SK-N-DZ (cell line): Measurements from ENCODE around the gene RTCA. TPM values are rescaled to one million over a fixed set of nuclear protein-coding genes. Genes with fewer than 3 reads are reported as not detected.
"Not testable (repeated sequence)": the region's sequence is repeated elsewhere in the genome, so short reads cannot be mapped to it uniquely, and the experiment has no call there.

ENCODE experiments used
- DNase-seq: peaks from one replicate; pipeline ENCODE4 v3.0.0-alpha.2; 2015; ENCODE audit warnings: low spot score
- polyA plus RNA-seq, 2 experiments: library from polyadenylated mRNA; depleted of rRNA; stranded (reverse); fragments of >200 nt; gene quantifications; 2 replicates each; pipeline ENCODE4 v1.2.3, GENCODE V29; 2014

Gene RTCA
- 24.2 and 34.5 TPM in 2 replicates for polyA plus RNA-seq (2014; cell fraction: cytosol; rRNA removed)
- polyA plus RNA-seq (2014; cell fraction: nucleus; rRNA removed): 7.7 and 11.1 TPM in 2 replicates

- peak; percentile 90 for DNase-seq
These were observed at the start of gene RTCA for GRCh38 chr1:100265931-100266740. RTCA (plus strand) TSS chr1:100266216; CDS start chr1:100266376, 160 bp downstream.

DNA sequence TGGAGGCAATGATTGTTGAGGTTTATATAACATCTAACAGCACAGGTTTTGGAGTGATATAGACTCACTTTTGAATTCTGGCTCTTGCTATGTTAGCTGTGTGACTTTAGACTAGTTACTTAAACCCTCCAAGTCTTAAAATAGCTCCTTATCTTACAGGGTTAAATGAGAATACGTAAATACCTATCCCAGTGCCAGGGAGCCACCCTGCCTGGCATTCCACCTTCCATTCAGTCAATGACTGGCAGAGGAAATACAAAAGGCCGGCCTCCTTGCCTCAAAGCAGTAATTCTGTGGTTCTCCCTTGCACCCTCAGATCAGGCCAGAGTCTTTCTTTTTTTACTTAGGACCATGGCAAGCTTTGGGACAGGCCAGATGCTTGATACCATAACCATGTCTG lies 48.2 kb upstream of the RTCA start:
- DNase-seq: no peak

DNA sequence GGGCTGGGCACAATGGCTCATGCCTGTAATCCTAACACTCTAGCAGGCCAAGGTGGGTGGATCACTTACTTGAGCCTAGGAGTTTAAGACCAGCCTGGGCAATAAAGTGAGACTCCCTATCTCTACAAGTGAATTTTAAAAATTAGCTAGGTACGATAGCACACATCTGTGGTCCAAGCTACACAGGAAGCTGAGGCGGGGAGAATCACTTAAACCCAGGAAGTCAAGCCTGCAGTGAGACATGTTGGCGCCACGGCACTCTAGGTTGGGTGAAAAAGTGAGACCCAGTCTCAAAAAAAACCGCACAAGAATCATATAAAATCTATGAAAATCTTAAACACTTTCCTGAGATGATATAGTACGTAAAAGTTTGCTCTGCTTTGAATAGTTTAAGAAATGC lies 46.6 kb upstream of the RTCA start:
- DNase-seq: no peak

DNA sequence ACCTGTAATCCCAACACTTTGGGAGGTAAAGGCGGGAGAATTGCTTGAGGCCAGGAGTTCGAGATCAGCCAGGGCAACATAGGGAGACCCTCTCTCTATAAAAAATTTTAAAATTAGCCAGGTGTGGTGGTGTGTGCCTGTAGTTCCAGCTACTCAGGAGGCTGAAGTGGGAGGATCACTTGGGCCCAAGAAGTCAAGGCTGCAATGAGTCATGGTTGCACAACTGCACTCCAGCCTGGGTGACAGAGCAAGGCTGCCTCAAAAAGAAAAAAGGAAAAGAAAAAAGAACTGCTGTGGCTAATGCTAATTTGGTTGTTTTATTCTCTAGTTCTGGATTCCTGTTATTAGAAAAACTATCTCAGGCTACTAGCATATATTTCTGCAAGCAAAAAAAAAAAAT lies 46.1 kb upstream of the RTCA start:
- DNase-seq: no peak

- no peak for DNase-seq
These were observed 43.6 kb upstream of the RTCA start for GRCh38 chr1:100222428-100222827.

DNA sequence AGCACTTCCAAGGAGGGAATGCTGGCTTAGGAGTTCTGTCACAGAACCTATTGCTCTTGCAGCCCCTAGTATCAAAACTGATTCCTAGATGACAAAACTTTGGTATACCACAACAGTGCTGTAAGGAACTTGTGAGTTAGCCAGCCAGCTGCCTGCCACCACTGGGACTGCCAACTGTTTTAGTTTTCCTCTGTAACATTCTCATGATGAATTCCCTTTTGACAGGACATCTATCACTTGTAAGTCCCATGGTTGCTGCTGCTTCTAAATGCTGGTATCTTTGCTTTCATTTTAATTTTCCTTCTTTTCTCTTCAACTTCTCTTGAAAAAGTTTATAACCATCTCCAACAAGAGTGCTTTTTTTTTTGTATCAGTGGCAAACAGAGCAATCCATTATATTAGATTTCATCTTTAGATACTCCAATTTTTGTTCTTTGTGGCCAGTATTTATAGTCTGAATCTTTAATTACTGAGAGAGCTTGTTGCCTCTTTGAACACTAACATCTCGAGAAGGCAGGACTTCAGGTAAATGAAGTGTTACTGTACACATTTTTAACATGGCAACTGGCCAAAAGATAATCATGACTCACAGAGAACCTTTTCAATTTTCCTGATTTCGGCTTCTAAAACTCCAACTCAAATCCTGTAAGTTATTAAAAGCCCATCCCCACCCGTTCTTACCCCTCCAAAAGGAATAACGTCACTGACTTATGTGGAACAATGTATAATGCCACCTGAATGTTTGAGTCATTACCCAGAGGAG lies 36.2 kb upstream of the RTCA start:
- no peak for DNase-seq

DNA sequence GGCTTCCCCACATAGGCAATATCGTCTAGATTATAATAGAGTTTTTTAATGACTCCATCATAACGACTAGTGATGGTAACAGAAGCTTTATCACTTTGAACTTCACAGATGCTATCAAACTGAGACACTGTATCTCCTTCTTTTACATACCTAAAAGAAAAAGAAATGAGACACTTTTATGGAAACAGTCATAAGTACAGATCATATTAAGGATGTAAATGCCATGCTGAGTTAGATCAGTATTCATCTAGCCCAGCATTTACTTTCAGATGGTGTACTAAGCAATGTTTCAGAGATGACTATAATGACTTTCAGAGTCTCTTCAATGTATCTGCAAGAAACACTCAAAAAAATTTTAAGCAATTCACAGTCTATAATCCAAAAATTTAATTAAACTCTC lies 35.3 kb upstream of the RTCA start:
- DNase-seq: no peak

DNA sequence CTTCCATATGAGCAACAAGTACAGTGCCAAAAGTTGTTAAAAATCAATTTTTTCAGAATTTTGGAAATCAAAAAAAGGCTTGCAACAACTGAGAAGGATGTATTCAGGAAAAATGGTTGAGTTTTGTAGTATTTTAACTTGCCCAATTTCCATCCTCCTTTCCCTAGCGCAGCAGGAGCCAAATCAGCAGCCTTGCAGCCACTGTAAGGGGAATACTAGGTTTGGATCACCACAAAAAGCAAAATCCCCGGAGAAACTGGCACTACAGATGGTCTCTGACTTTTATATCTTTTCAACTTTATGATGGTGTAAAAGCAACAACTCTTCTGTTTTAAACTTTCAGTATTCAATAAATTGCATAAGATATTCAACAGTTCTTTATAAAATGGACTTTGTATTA lies 34.3 kb upstream of the RTCA start:
- no peak for DNase-seq

- DNase-seq: no peak
These were observed 33.9 kb upstream of the RTCA start for GRCh38 chr1:100232156-100232555.

DNA sequence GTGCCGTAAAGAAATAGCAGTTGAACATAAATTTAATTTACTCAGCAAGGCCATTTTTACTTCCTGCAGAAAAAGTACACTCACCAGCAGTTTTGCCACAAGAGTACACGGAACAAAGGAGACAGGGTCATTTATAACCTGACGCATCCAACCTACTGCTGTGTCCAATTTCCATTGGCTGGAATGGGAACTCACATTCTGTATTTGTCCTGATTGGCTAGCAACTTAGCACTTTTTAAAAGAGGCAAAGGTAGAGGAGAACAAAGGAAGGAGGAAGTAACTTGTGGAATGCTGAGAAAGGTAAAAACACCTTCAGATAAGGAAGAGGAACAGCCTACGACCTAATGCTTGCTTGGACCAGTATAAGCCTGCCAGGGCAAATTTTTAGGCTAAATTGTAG lies 32.5 kb upstream of the RTCA start:
- DNase-seq: not testable (repeated sequence)

GRCh38 chr1:100234432-100234831 lies 31.6 kb upstream of the RTCA start:
- DNase-seq: no peak

- no peak for DNase-seq
These were observed 28.9 kb upstream of the RTCA start for GRCh38 chr1:100237091-100237490.

DNA sequence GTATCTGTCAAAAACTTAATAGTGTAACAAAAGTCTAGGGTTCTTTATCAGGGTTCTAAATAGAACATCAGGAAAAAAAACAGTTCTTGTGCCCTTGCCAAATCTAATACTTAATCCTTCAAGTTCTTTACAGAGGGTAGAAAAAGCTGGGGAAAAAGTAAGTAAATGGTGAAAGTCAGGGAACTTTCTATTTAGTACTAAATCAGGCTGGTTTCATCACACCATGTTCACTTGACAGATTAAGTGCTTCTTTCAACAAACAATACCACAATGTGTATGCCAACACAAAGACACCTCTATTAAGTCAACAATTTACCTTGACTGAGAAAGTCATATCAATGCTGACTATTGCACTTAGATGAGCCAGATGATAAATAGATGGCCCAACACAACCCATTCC lies 26.1 kb upstream of the RTCA start:
- no peak for DNase-seq

GRCh38 chr1:100240631-100241030 lies 25.4 kb upstream of the RTCA start:
- no peak for DNase-seq

- DNase-seq: no peak
These were observed 19.3 kb upstream of the RTCA start for GRCh38 chr1:100246738-100247137.

DNA sequence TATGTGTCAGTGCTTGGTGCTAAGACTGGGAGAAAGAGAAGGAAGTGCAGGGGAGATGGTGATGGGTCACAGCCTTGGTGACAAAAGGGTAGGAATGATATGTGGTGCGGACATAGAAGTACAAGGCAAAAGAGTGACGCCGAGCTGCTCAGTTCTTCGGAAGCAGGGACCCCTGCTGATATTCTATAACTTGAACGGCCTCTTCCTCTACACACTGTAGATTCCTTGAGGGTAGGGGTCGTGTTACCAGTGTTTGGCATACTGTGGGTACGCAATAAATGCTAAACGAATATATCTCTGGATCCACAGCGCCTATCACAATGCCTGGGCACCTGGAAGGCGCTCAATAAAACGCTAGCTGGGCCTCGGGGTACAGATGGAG lies 16.9 kb upstream of the RTCA start:
- DNase-seq: no peak

DNA sequence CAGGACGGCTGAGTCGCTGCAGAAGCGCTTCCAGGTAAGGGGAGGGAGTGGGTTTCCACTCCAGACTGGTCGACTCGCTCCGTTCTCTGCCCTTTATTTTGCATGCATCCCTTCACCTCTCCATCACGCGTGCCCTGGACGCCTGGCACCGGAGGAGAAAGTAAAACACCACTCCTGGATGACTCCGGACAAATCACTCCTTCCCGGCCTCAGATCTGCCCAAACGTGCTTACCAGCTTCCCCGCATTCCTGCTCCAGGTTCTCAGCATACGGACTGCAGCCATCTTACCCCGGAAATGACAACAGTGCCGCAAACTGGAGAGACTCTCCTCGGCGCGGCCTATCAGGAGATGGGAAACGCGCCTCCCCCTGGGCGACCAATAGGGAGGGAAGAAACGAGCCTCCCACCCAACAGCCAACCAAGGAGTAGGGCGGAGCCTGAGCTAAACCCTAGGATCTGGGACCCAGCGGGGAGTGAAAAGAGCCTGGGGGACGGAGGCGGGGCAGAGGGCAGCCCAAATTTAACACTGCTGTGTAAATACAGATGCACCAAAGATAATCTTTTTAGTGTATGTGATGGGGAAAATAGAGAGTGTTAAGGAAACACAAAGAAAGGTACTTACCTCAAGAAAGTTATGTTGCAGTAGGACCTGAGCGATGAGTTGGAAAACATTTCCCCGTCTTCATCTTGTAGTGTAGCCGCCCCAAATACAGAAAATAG lies 16.3 kb upstream of the RTCA start, which contains the start of gene DBT:
Gene DBT (minus strand): TSS at position 298 of the 721 bp plus-strand sequence. CDS start 14 bp downstream, at position 284.
- peak; percentile 92 for DNase-seq

- no peak for DNase-seq
These were observed 15.8 kb upstream of the RTCA start for GRCh38 chr1:100250264-100250663.

- no peak for DNase-seq
These were observed 15.2 kb upstream of the RTCA start for GRCh38 chr1:100250807-100251206.

DNA sequence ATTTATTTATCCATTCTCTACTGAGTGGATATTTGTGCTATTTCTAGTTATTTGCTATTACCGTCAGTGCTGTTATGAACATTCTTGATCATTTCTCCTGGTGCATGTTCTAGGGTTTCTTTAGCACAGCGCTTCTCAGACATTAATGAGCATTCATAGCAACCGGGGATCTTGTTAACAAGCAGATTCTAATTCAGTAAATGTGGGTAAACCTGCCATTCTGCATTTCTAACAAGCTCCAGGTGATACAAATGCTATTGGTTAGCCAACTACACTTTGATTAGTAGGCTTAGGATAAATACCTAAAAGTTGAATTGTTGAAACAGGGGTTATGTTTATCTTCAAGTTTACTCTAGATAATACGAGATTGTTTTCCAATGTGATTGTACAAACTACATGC lies 13.1 kb upstream of the RTCA start:
- no peak for DNase-seq

- DNase-seq: no peak
These were observed 12.5 kb upstream of the RTCA start for GRCh38 chr1:100253552-100253951.

DNA sequence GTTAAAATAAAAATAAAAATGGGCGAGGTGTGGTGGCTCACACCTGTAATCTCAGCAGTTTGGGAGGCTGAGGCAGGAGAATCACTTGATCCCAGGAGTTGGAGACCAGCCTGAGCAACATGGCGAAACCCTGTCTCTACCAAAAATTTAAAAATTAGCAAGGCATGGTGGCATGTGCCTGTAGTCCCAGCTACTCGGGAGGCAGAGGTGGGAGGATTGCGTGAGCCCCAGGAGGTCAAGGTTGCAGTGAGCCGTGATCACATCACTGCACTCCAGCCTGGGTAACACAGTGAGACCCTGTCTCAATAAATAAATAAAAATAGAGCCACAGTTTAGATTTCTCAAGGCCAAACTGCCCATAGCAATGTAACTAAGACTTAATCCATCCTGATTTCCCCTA lies 9.7 kb upstream of the RTCA start:
- not testable (repeated sequence) for DNase-seq
